ENCODE measurements around the gene BCDIN3D.

The BCDIN3D gene

GRCh38 chr12:49888461-49889151 is 45.7 kb upstream of the BCDIN3D start:
- DNase-seq (ENCODE audit: low spot score): no peak
- H3K27ac ChIP-seq: no peak overlapping the region
- TF ChIP-seq CTCF (IDR thresholded peaks at IDR 0.05): no peak
- H3K4me3 ChIP-seq: no peak overlapping the region

- TF ChIP-seq CTCF (IDR thresholded peaks at IDR 0.05): no peak
- no peak overlapping the region for H3K27ac ChIP-seq
- H3K4me3 ChIP-seq: no peak overlapping the region
- DNase-seq (ENCODE audit: low spot score): no peak
These were observed 44.9 kb upstream of the BCDIN3D start for GRCh38 chr12:49887536-49888401.

- no peak overlapping the region for H3K4me3 ChIP-seq
- H3K27ac ChIP-seq: no peak overlapping the region
- TF ChIP-seq CTCF (IDR thresholded peaks at IDR 0.05): no peak
- DNase-seq (ENCODE audit: low spot score): no peak
These were observed 44.2 kb upstream of the BCDIN3D start for GRCh38 chr12:49887091-49887490.

GRCh38 chr12:49885663-49886461 is 43.0 kb upstream of the BCDIN3D start:
- no peak overlapping the region for H3K4me3 ChIP-seq
- no peak for TF ChIP-seq CTCF (IDR thresholded peaks at IDR 0.05)
- no peak overlapping the region for H3K27ac ChIP-seq
- DNase-seq (ENCODE audit: low spot score): no peak

GRCh38 chr12:49885118-49885517 is 42.2 kb upstream of the BCDIN3D start:
- no peak overlapping the region for H3K4me3 ChIP-seq
- TF ChIP-seq CTCF (IDR thresholded peaks at IDR 0.05): no peak
- no peak overlapping the region for H3K27ac ChIP-seq
- no peak for DNase-seq (ENCODE audit: low spot score)

- DNase-seq (ENCODE audit: low spot score): no peak
- no peak for TF ChIP-seq CTCF (IDR thresholded peaks at IDR 0.05)
- Histone ChIP-seq H3K4me3 (no peak overlapping the region), H3K27ac (no peak overlapping the region)
These were observed 40.1 kb upstream of the BCDIN3D start for GRCh38 chr12:49882851-49883464.
